Osteoblast (primary cell): ENCODE data around the gene TRIO. TPM values are rescaled to one million over a fixed set of nuclear protein-coding genes. Genes with fewer than 3 reads are reported as not detected.

Experiments used
- DNase-seq: peaks from one replicate; pipeline ENCODE4 v3.0.0; 2011; ENCODE audit warnings: low spot score, mixed read lengths; ENCODE audit not compliant: insufficient read length; ENCODE audit errors: missing footprints
- H2AFZ ChIP-seq: 2 replicates; pipeline ENCODE4 v1.6.0; 2011; ENCODE audit warnings: mild to moderate bottlenecking, low read length
- H3K27ac ChIP-seq: 2 replicates; pipeline ENCODE4 v1.5.1; 2011; ENCODE audit warnings: mild to moderate bottlenecking, low read depth, low read length, moderate library complexity
- H3K27me3 ChIP-seq: 2 replicates; pipeline ENCODE4 v1.6.0; 2012; ENCODE audit warnings: mild to moderate bottlenecking, control low read depth, inconsistent platforms, low read length, moderate library complexity; ENCODE audit not compliant: insufficient read depth
- H3K36me3 ChIP-seq: 2 replicates; pipeline ENCODE4 v1.5.1; 2011; ENCODE audit warnings: mild to moderate bottlenecking, low read length, control low read depth, moderate library complexity; ENCODE audit not compliant: insufficient read depth
- H3K4me1 ChIP-seq: 2 replicates; pipeline ENCODE4 v1.5.1; 2011; ENCODE audit warnings: mild to moderate bottlenecking, low read length, control low read depth, moderate library complexity; ENCODE audit not compliant: insufficient read depth
- H3K4me2 ChIP-seq: 2 replicates; pipeline ENCODE4 v1.6.0; 2011; ENCODE audit warnings: mild to moderate bottlenecking, low read length; ENCODE audit not compliant: insufficient read depth
- H3K4me3 ChIP-seq: fragments of 200-600 bp; sonication (generic); 3 replicates; pipeline ENCODE4 v1.5.1; 2012; ENCODE audit warnings: mild to moderate bottlenecking, low read length, inconsistent platforms; ENCODE audit not compliant: insufficient read depth
- H3K79me2 ChIP-seq: 2 replicates; pipeline ENCODE4 v1.6.0; 2012; ENCODE audit warnings: mild to moderate bottlenecking, low read length, control low read depth, inconsistent platforms; ENCODE audit not compliant: insufficient read depth
- H3K9me3 ChIP-seq: 2 replicates; pipeline ENCODE4 v1.5.1; 2011; ENCODE audit warnings: low read depth, low read length, control low read depth
- H4K20me1 ChIP-seq: 2 replicates; pipeline ENCODE4 v1.6.0; 2012; ENCODE audit warnings: mild to moderate bottlenecking, low read length, control low read depth; ENCODE audit not compliant: insufficient read depth
- CTCF ChIP-seq: IDR thresholded peaks from 2 replicates; pipeline ENCODE4 v1.5.1; 2011; ENCODE audit warnings: mild to moderate bottlenecking, low read depth, low read length, moderate library complexity; ENCODE audit errors: extremely low read depth
- total RNA-seq: library from RNA; depleted of rRNA; stranded (reverse); fragments of >200 nt; gene quantifications from 2 replicates; pipeline ENCODE4 v1.2.3, GENCODE V29; 2012

The TRIO gene
- total RNA-seq, 1 donor: 274 TPM

GRCh38 chr5:14184725-14185124, 41.6 kb downstream of the TRIO start:
- peak overlapping the region; percentile 17 for H3K4me3 ChIP-seq
- H4K20me1 ChIP-seq: peaks cover 4% of the 10 kb centered on the region
- no peak for TF ChIP-seq CTCF
- no peaks in the 10 kb centered on the region for H3K36me3 ChIP-seq
- no peaks in the 10 kb centered on the region for H3K27me3 ChIP-seq
- H3K4me2 ChIP-seq: peak overlapping the region; percentile 59
- H3K9me3 ChIP-seq: no peaks in the 10 kb centered on the region
- peak overlapping the region; percentile 91 for H3K27ac ChIP-seq
- H2AFZ ChIP-seq: no peak overlapping the region
- H3K4me1 ChIP-seq: peaks cover 85% of the 10 kb centered on the region
- no peak for DNase-seq
- peaks cover 91% of the 10 kb centered on the region for H3K79me2 ChIP-seq

- Histone ChIP-seq H3K36me3 (no peaks in the 10 kb centered on the region), H3K9me3 (no peaks in the 10 kb centered on the region), H3K27me3 (no peaks in the 10 kb centered on the region), H3K4me1 (peaks cover 90% of the 10 kb centered on the region), H4K20me1 (peaks cover 4% of the 10 kb centered on the region), H3K27ac (peak overlapping the region; percentile 91), H2AFZ (no peak overlapping the region), H3K79me2 (peaks cover 83% of the 10 kb centered on the region), H3K4me3 (peak overlapping the region; percentile 37), H3K4me2 (peak overlapping the region; percentile 59)
- peak; percentile 86 for DNase-seq
- no peak for TF ChIP-seq CTCF
Observed at GRCh38 chr5:14185326-14186058, 42.4 kb downstream of the TRIO start.

GRCh38 chr5:14186059-14186830, 43.1 kb downstream of the TRIO start:
- Histone ChIP-seq H4K20me1 (peaks cover 4% of the 10 kb centered on the region), H3K9me3 (no peaks in the 10 kb centered on the region), H2AFZ (no peak overlapping the region), H3K79me2 (peaks cover 83% of the 10 kb centered on the region), H3K4me2 (peak overlapping the region; percentile 59), H3K4me1 (peaks cover 95% of the 10 kb centered on the region), H3K27ac (peak overlapping the region; percentile 91), H3K36me3 (no peaks in the 10 kb centered on the region), H3K27me3 (no peaks in the 10 kb centered on the region), H3K4me3 (peak overlapping the region; percentile 23)
- no peak for TF ChIP-seq CTCF
- peak; percentile 11 for DNase-seq

- H3K4me3 ChIP-seq: no peak overlapping the region
- H3K36me3 ChIP-seq: no peaks in the 10 kb centered on the region
- H3K27ac ChIP-seq: peak overlapping the region; percentile 91
- H4K20me1 ChIP-seq: no peaks in the 10 kb centered on the region
- H2AFZ ChIP-seq: no peak overlapping the region
- no peaks in the 10 kb centered on the region for H3K27me3 ChIP-seq
- no peak for DNase-seq
- no peak for TF ChIP-seq CTCF
- peaks cover 97% of the 10 kb centered on the region for H3K4me1 ChIP-seq
- peak overlapping the region; percentile 59 for H3K4me2 ChIP-seq
- peaks cover 83% of the 10 kb centered on the region for H3K79me2 ChIP-seq
- no peaks in the 10 kb centered on the region for H3K9me3 ChIP-seq
Observed at GRCh38 chr5:14187157-14187556, 44.0 kb downstream of the TRIO start.
